ENCODE results near the gene SH3PXD2B.

DNA sequence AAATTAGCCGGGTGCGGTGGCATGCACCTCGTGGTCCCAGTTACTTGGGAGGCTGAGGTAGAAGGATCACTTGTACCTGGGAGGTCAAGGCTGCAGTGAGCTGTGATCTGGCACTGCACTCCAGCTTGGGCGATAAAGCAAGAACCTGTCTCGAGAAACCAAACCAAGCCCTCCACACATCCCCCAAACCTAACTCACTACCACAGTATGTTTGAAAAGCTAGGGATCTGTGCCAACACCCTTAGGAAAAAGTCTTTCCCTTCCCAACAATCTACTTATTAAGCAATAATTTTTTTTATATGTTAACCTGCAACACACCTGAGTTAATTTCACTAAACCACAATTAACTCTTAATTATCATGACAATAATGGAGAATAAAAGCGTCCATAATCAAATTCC lies 173.0 kb downstream of the SH3PXD2B start:
- TF ChIP-seq EZH2phosphoT487 (IDR thresholded peaks at IDR 0.05; ENCODE audit: insufficient read depth, low read depth), result no peak
- TF ChIP-seq EZH2 (IDR thresholded peaks at IDR 0.05; ENCODE audit: insufficient read depth, poor library complexity, severe bottlenecking), result no peak
